Progenitor cell of endocrine pancreas (in vitro differentiated cells): ENCODE measurements around the gene APC2. TPM values are rescaled to one million over a fixed set of nuclear protein-coding genes. Genes with fewer than 3 reads are reported as not detected.

Experiments used
- DNase-seq: peaks from one replicate; pipeline ENCODE4 v3.0.0; 2021; ENCODE audit warnings: low spot score; ENCODE audit not compliant: unreplicated experiment
- H3K27ac Mint-ChIP-seq: 2 replicates; pipeline ENCODE4 v1.8.0; 2021; ENCODE audit warnings: mild to moderate bottlenecking, moderate library complexity, mixed read lengths
- H3K27me3 Mint-ChIP-seq: 2 replicates; pipeline ENCODE4 v1.8.0; 2021; ENCODE audit warnings: mixed read lengths
- H3K36me3 Mint-ChIP-seq: 2 replicates; pipeline ENCODE4 v1.8.0; 2022; ENCODE audit warnings: mixed read lengths; ENCODE audit not compliant: insufficient read depth
- H3K4me1 Mint-ChIP-seq: 2 replicates; pipeline ENCODE4 v1.8.0; 2021; ENCODE audit warnings: low read depth, mixed read lengths
- H3K4me3 Mint-ChIP-seq: 2 replicates; pipeline ENCODE4 v1.8.0; 2021; ENCODE audit warnings: low read depth, mild to moderate bottlenecking, moderate library complexity, mixed read lengths
- H3K9me3 Mint-ChIP-seq: 2 replicates; pipeline ENCODE4 v1.8.0; 2021; ENCODE audit warnings: low read depth, mixed read lengths
- CTCF ChIP-seq: fragments of 200-600 bp; sonication (generic); IDR thresholded peaks from one replicate; pipeline ENCODE4 v1.5.0; 2021; ENCODE audit warnings: antibody characterized with exemption, mild to moderate bottlenecking; ENCODE audit not compliant: unreplicated experiment
- long read RNA-seq: library from polyadenylated mRNA; unstranded; transcript quantifications from one replicate; pipeline ENCODE4 v2.0.0, GENCODE V29; 2020
- total RNA-seq: library from RNA; stranded (reverse); gene quantifications from 2 replicates; pipeline ENCODE4 v1.2.1, GENCODE V29; 2021

The APC2 gene
- total RNA-seq, result 5.2 and 5.8 TPM in 2 replicates
- long read RNA-seq, result 0 reads

GRCh38 chr19:1449467-1450442, at the start of gene APC2:
Gene APC2 (plus strand): TSS chr19:1450121. CDS start chr19:1453002, 2,881 bp downstream.
- no peak within 1 kb of the TSS for H3K4me3 Mint-ChIP-seq
- H3K36me3 Mint-ChIP-seq, result no peaks in the 10 kb centered on the region
- H3K27me3 Mint-ChIP-seq, result peaks cover 42% of the 10 kb centered on the region
- no peaks in the 10 kb centered on the region for H3K4me1 Mint-ChIP-seq
- TF ChIP-seq CTCF, result no peak
- DNase-seq, result no peak
- no peak within 1 kb of the TSS for H3K27ac Mint-ChIP-seq
- no peaks in the 10 kb centered on the region for H3K9me3 Mint-ChIP-seq

- no peaks in the 10 kb centered on the region for H3K36me3 Mint-ChIP-seq
- no peak for TF ChIP-seq CTCF
- H3K4me3 Mint-ChIP-seq, result peak overlapping the region; percentile 65
- H3K4me1 Mint-ChIP-seq, result peaks cover 1% of the 10 kb centered on the region
- no peak for DNase-seq
- no peaks in the 10 kb centered on the region for H3K9me3 Mint-ChIP-seq
- H3K27me3 Mint-ChIP-seq, result no peaks in the 10 kb centered on the region
- no peak overlapping the region for H3K27ac Mint-ChIP-seq
Measured at GRCh38 chr19:1400281-1401137, 49.4 kb upstream of the APC2 start.

- H3K27ac Mint-ChIP-seq, result no peak within 1 kb of the TSS
- peak; percentile 53 for TF ChIP-seq CTCF
Measured at GRCh38 chr19:1401138-1401888, 48.6 kb upstream of the APC2 start, which contains the start of gene GAMT. Gene GAMT (minus strand): TSS chr19:1401542. CDS start chr19:1401476, 66 bp downstream.

GRCh38 chr19:1401889-1402217, 48.1 kb upstream of the APC2 start:
- H3K9me3 Mint-ChIP-seq, result no peaks in the 10 kb centered on the region
- no peaks in the 10 kb centered on the region for H3K36me3 Mint-ChIP-seq
- peak overlapping the region; percentile 56 for H3K4me3 Mint-ChIP-seq
- no peak overlapping the region for H3K27ac Mint-ChIP-seq
- TF ChIP-seq CTCF, result no peak
- no peaks in the 10 kb centered on the region for H3K27me3 Mint-ChIP-seq
- peaks cover 5% of the 10 kb centered on the region for H3K4me1 Mint-ChIP-seq
- no peak for DNase-seq

More at GRCh38 chr19:1401138-1401888, 48.6 kb upstream of the APC2 start, which contains the start of gene GAMT:
- Mint-ChIP-seq H3K9me3 (no peaks in the 10 kb centered on the region), H3K4me1 (peaks cover 2% of the 10 kb centered on the region), H3K4me3 (peak within 1 kb of the TSS; percentile 65), H3K36me3 (no peaks in the 10 kb centered on the region), H3K27me3 (no peaks in the 10 kb centered on the region)
- DNase-seq, result peak; percentile 44
